ENCODE results near the gene RIC8B.

DNA sequence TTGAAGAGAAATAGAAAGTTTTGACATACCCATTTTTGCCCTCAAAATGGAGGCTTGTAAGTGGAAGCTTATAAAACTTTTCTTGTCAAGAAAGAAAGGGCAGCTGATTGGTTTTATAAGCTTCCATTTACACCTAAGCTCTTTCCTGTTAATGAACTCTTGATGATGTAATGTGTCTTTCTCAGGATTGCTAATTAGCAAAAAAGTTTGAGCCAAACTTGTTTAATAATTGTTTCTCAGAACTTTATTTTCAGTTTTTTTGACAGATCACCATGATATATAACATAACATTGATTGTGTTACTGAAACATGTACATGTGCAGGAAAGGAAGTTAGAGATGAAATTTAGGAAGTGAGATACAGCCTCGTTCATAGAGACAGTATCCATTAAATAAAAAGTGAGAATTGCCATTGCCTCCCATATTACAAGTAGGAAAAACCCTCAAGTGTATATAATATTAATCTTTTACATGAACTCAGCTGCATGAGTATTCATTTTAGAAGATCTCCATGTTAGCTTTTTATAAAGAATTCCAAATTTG, 26.8 kb downstream of the RIC8B start:
- no peak for TF ChIP-seq POLR2A (IDR thresholded peaks at IDR 0.05)
- TF ChIP-seq, protein P1, sequence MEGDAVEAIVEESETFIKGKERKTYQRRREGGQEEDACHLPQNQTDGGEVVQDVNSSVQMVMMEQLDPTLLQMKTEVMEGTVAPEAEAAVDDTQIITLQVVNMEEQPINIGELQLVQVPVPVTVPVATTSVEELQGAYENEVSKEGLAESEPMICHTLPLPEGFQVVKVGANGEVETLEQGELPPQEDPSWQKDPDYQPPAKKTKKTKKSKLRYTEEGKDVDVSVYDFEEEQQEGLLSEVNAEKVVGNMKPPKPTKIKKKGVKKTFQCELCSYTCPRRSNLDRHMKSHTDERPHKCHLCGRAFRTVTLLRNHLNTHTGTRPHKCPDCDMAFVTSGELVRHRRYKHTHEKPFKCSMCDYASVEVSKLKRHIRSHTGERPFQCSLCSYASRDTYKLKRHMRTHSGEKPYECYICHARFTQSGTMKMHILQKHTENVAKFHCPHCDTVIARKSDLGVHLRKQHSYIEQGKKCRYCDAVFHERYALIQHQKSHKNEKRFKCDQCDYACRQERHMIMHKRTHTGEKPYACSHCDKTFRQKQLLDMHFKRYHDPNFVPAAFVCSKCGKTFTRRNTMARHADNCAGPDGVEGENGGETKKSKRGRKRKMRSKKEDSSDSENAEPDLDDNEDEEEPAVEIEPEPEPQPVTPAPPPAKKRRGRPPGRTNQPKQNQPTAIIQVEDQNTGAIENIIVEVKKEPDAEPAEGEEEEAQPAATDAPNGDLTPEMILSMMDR (IDR thresholded peaks at IDR 0.05) = no peak
